Activated T-helper 2 cell treated with anti-CD3 and anti-CD28 coated beads, Interferon-gamma antibody, Interleukin-2, Interleukin-4, amounts not matched to agents 10 μg/mL and 5 μg/mL and 100 μg/mL, durations not matched to agents 14 hours and 24 hours and 36 hours (primary cell): ENCODE results near the gene FAM8A1. TPM values are rescaled to one million over a fixed set of nuclear protein-coding genes. Genes with fewer than 3 reads are reported as not detected.
"Not testable (repeated sequence)": the region's sequence is repeated elsewhere in the genome, so short reads cannot be mapped to it uniquely, and the experiment has no call there.

ENCODE experiments used
- DNase-seq: peaks from one replicate; pipeline ENCODE4 v3.0.0; 2021; ENCODE audit warnings: low spot score
- H3K27ac Mint-ChIP-seq: one replicate; pipeline ENCODE4 v1.8.0; 2021; ENCODE audit warnings: mixed read lengths
- H3K27me3 Mint-ChIP-seq: one replicate; pipeline ENCODE4 v1.8.0; 2021; ENCODE audit warnings: low read depth, mixed read lengths
- H3K36me3 Mint-ChIP-seq: one replicate; pipeline ENCODE4 v1.8.0; 2021; ENCODE audit warnings: low read depth, mixed read lengths
- H3K4me1 Mint-ChIP-seq: one replicate; pipeline ENCODE4 v1.8.0; 2021; ENCODE audit warnings: low read depth, mixed read lengths
- H3K4me3 Mint-ChIP-seq: one replicate; pipeline ENCODE4 v1.8.0; 2021; ENCODE audit warnings: low read depth, mild to moderate bottlenecking, moderate library complexity, mixed read lengths
- H3K9me3 Mint-ChIP-seq: one replicate; pipeline ENCODE4 v1.8.0; 2021; ENCODE audit warnings: mixed read lengths
- intact Hi-C: fragments of 100-400 bp; cut with micrococcal nuclease; formaldehyde crosslinking; loops from one replicate; pipeline ENCODE4 v1.15.1; 2023
- total RNA-seq: library from RNA; stranded (reverse); gene quantifications from 2 replicates; pipeline ENCODE4 v1.2.3, GENCODE V29; 2022

The FAM8A1 gene
- total RNA-seq, 1 donor from 2014 or later: 4.8 TPM

- Mint-ChIP-seq H3K36me3 (no peaks in the 10 kb centered on the region), H3K4me3 (no peak overlapping the region), H3K27ac (no peak overlapping the region), H3K4me1 (peaks cover 12% of the 10 kb centered on the region), H3K27me3 (peaks cover 6% of the 10 kb centered on the region), H3K9me3 (no peaks in the 10 kb centered on the region)
- DNase-seq: no peak
- intact Hi-C loops: no loop called here
These were observed 14.2 kb upstream of the FAM8A1 start for GRCh38 chr6:17585766-17586490.

DNA sequence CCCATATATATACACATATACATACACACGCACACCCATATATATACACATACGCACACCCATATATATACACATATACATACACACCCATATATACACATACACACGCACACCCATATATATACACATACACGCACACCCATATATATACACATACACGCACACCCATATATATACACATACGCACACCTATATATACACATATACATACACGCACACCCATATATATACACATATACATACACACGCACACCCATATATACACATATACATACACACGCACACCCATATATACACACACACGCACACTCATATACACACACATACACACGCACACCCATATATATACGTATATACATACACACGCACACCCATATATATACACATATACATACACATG, 13.5 kb upstream of the FAM8A1 start:
- H3K27me3 Mint-ChIP-seq, H3K9me3 Mint-ChIP-seq, H3K4me1 Mint-ChIP-seq, H3K4me3 Mint-ChIP-seq, H3K36me3 Mint-ChIP-seq, DNase-seq, intact Hi-C loops, H3K27ac Mint-ChIP-seq: not testable (repeated sequence)

DNA sequence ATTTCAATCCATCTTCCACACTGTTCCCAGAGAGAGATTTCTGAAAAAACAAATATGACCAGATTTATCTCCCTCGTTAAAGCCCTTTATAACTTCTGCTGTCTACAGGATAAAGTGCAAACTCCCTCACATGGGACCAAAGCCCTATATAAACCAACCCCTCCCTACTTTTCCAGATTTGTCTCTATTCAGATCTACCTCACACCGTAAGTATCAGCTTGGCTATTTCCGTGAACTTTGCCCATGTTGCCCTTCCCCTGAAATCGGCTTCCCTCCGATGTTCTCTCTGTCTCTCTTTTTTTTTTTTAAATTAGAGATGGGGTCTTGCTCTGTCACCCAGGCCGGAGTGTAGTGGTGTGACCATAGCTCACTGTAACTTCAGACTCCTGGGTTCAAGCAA, 12.1 kb upstream of the FAM8A1 start:
- Mint-ChIP-seq H3K4me1 (peaks cover 10% of the 10 kb centered on the region), H3K27me3 (peaks cover 3% of the 10 kb centered on the region), H3K36me3 (no peaks in the 10 kb centered on the region), H3K4me3 (no peak overlapping the region), H3K27ac (no peak overlapping the region), H3K9me3 (no peaks in the 10 kb centered on the region)
- intact Hi-C loops: no loop called here
- no peak for DNase-seq

- H3K4me3 Mint-ChIP-seq: no peak overlapping the region
- H3K27ac Mint-ChIP-seq: no peak overlapping the region
- intact Hi-C loops: no loop called here
- H3K27me3 Mint-ChIP-seq: peaks cover 3% of the 10 kb centered on the region
- no peak for DNase-seq
- H3K9me3 Mint-ChIP-seq: no peaks in the 10 kb centered on the region
- peaks cover 4% of the 10 kb centered on the region for H3K4me1 Mint-ChIP-seq
- H3K36me3 Mint-ChIP-seq: no peaks in the 10 kb centered on the region
These were observed 10.6 kb upstream of the FAM8A1 start for GRCh38 chr6:17589406-17590096.

- intact Hi-C loops: no loop called here
- no peak overlapping the region for H3K4me3 Mint-ChIP-seq
- no peak overlapping the region for H3K27ac Mint-ChIP-seq
- peaks cover 4% of the 10 kb centered on the region for H3K4me1 Mint-ChIP-seq
- H3K9me3 Mint-ChIP-seq: no peaks in the 10 kb centered on the region
- H3K36me3 Mint-ChIP-seq: no peaks in the 10 kb centered on the region
- H3K27me3 Mint-ChIP-seq: peaks cover 3% of the 10 kb centered on the region
- DNase-seq: no peak
These were observed 8.8 kb upstream of the FAM8A1 start for GRCh38 chr6:17591287-17591686.

DNA sequence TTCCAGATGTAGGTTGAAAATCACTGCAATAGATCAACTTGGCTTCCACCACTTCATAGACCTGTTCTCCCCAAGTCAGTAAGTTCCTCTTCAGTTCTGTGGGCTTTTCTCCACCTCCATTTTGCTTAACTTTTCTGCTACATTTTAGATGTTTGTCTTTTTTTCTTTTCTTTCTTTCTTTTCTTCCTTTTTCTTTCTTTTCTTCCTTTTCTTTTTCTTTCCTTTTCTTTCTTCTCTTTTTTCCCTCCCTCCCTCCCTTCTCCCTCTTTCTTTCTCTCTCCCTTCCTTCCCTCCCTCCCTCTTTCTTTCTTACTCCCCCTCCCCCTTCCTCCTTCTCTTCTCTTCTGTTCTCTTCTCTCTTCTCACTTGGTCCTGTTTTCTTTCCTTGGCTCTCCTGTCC, 6.9 kb upstream of the FAM8A1 start:
- Mint-ChIP-seq H3K9me3 (no peaks in the 10 kb centered on the region), H3K4me1 (peaks cover 4% of the 10 kb centered on the region), H3K4me3 (no peak overlapping the region), H3K27ac (no peak overlapping the region), H3K27me3 (peaks cover 3% of the 10 kb centered on the region), H3K36me3 (no peaks in the 10 kb centered on the region)
- intact Hi-C loops: no loop called here
- no peak for DNase-seq

DNA sequence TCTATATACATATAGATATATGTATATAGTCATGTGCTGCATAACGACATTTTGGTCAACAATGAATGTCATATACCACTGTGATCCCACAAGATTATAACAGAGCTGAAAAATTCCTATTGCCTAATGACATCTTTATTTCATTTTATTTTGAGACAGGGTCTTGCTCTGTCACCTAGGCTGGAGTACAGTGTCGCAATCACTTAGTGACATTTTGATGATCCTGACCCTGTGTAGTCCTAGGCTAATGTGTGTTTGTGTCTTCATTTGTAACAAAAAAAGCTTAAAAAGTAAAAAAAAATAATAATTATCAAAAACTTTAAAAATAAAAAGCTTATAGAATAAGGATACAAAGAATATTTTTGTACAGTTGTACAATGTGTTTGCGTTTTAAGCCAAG, 4.0 kb upstream of the FAM8A1 start:
- H3K36me3 Mint-ChIP-seq: no peaks in the 10 kb centered on the region
- peaks cover 6% of the 10 kb centered on the region for H3K4me1 Mint-ChIP-seq
- H3K9me3 Mint-ChIP-seq: no peaks in the 10 kb centered on the region
- DNase-seq: no peak
- intact Hi-C loops: no loop called here
- H3K27ac Mint-ChIP-seq: no peak overlapping the region
- no peak overlapping the region for H3K4me3 Mint-ChIP-seq
- peaks cover 3% of the 10 kb centered on the region for H3K27me3 Mint-ChIP-seq

DNA sequence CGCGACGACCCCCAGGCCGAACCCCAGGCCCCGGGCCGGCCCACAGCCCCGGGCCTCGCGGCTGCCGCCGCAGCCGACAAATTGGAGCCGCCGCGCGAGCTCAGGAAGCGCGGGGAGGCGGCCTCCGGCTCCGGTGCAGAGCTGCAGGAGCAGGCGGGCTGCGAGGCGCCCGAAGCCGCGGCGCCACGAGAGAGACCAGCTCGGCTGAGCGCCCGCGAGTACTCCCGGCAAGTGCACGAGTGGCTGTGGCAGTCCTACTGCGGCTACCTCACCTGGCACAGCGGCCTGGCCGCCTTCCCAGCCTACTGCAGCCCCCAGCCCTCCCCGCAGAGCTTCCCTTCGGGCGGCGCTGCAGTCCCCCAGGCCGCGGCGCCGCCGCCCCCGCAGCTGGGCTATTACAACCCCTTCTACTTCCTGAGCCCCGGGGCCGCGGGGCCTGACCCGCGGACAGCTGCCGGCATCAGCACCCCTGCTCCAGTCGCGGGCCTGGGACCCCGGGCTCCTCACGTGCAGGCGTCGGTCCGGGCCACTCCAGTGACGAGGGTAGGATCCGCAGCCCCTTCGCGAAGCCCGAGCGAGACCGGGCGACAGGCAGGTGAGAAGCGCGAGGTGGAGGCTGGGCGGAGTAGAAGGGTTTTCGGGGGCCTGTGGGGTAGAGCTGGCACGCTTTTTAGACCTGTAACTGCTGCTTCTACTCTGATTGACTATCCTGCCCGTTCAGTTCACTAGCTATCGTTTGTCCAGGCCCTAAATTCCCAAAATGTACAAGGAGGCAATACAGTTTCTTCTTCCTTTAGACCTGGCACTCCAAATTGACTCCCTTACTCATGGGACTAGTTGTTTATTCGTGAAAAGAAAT, 654 bp downstream of the FAM8A1 start:
- intact Hi-C loops: loop anchor here (1.0 to 5.0 kb wide), 2 partner anchors 106 to 557 kb away; partner anchors contain the start of genes KDM1B, NUP153 and TPMT
- Mint-ChIP-seq H3K36me3 (peaks cover 9% of the 10 kb centered on the region), H3K27me3 (no peaks in the 10 kb centered on the region), H3K9me3 (no peaks in the 10 kb centered on the region), H3K4me1 (peaks cover 24% of the 10 kb centered on the region), H3K4me3 (peak overlapping the region; percentile 89), H3K27ac (peak overlapping the region; percentile 86)
- peak; percentile 38 for DNase-seq

GRCh38 chr6:17601386-17601703, 1.2 kb downstream of the FAM8A1 start:
- Mint-ChIP-seq H3K4me3 (peak overlapping the region; percentile 89), H3K27ac (peak overlapping the region; percentile 86), H3K36me3 (peaks cover 11% of the 10 kb centered on the region), H3K27me3 (no peaks in the 10 kb centered on the region), H3K9me3 (no peaks in the 10 kb centered on the region), H3K4me1 (peaks cover 24% of the 10 kb centered on the region)
- no peak for DNase-seq
- intact Hi-C loops: loop anchor here (5.0 kb wide), 1 partner anchor 556 kb away; the partner anchor contains the start of genes KDM1B and TPMT

DNA sequence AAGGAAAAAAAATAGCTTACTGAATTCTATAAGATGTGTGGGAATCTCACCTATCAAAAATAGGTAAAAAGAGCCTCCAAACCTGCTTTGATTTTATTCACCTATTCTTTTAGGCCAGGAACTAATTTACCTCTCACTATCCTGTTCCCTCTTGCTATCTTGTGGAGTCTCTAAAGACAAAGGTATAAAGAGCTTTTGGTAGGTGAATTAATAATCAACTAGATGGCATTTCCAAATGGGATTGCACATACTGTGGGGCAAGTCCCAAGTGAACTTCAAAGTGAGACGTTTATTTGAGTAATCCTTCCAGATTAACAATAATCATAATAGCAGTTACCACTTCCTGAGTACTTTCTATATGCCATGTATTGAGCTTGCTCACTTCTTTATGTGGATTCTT, 2.8 kb downstream of the FAM8A1 start:
- Mint-ChIP-seq H3K27me3 (no peaks in the 10 kb centered on the region), H3K4me1 (peaks cover 24% of the 10 kb centered on the region), H3K4me3 (no peak overlapping the region), H3K27ac (no peak overlapping the region), H3K36me3 (peaks cover 15% of the 10 kb centered on the region), H3K9me3 (no peaks in the 10 kb centered on the region)
- intact Hi-C loops: loop anchor here (5.0 kb wide), 1 partner anchor 554 kb away; the partner anchor contains the start of genes KDM1B and TPMT
- no peak for DNase-seq

DNA sequence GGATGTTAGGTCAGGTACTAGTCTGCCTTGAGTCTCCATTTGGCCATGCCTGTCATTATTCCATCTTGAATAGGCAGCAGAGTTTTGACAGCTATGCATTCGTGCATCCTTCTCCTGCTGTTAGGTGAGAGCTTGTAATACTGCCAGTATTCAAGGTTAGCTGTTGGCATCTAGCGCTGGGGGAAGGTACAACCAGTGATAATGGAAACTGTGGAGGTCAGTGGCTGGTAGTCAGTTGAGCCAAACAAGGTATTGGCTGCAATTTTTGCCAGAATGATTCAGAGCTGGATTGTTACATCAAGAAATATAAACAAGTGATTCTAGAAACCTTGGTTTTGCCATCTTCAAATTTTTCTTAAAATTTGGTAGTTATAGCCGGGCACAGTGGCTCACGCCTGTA, 6.5 kb downstream of the FAM8A1 start:
- Mint-ChIP-seq H3K9me3 (no peaks in the 10 kb centered on the region), H3K27me3 (no peaks in the 10 kb centered on the region), H3K36me3 (peaks cover 15% of the 10 kb centered on the region), H3K4me3 (no peak overlapping the region), H3K27ac (no peak overlapping the region), H3K4me1 (peaks cover 14% of the 10 kb centered on the region)
- no peak for DNase-seq
- intact Hi-C loops: no loop called here

- H3K36me3 Mint-ChIP-seq: peaks cover 32% of the 10 kb centered on the region
- intact Hi-C loops: no loop called here
- no peak for DNase-seq
- H3K27me3 Mint-ChIP-seq: no peaks in the 10 kb centered on the region
- H3K9me3 Mint-ChIP-seq: no peaks in the 10 kb centered on the region
- no peaks in the 10 kb centered on the region for H3K4me1 Mint-ChIP-seq
- no peak overlapping the region for H3K4me3 Mint-ChIP-seq
- H3K27ac Mint-ChIP-seq: no peak overlapping the region
These were observed 10.7 kb downstream of the FAM8A1 start for GRCh38 chr6:17610835-17611234.

- intact Hi-C loops: no loop called here
- Mint-ChIP-seq H3K36me3 (peaks cover 36% of the 10 kb centered on the region), H3K4me1 (no peaks in the 10 kb centered on the region), H3K4me3 (no peak overlapping the region), H3K27ac (no peak overlapping the region), H3K27me3 (no peaks in the 10 kb centered on the region), H3K9me3 (no peaks in the 10 kb centered on the region)
- DNase-seq: no peak
These were observed 11.9 kb downstream of the FAM8A1 start for GRCh38 chr6:17612048-17612447.
